Left hindlimb (tissue), 1 donor: ENCODE results near the gene SHISA3.
"Not testable (repeated sequence)": the region's sequence is repeated elsewhere in the genome, so short reads cannot be mapped to it uniquely, and the experiment has no call there.

Experiments
- DNase-seq: peaks from one replicate; pipeline ENCODE4 v3.0.0-alpha.2; 2018

The SHISA3 gene

GRCh38 chr4:42396752-42397634 lies at the start of gene SHISA3:
Gene SHISA3, plus strand, starts transcription at chr4:42397488. Its CDS starts 569 bp downstream, at chr4:42398057.
- peak; percentile 48 for DNase-seq

GRCh38 chr4:42348247-42348646 lies 49.0 kb upstream of the SHISA3 start:
- DNase-seq = no peak

GRCh38 chr4:42348692-42349091 lies 48.6 kb upstream of the SHISA3 start:
- no peak for DNase-seq

DNA sequence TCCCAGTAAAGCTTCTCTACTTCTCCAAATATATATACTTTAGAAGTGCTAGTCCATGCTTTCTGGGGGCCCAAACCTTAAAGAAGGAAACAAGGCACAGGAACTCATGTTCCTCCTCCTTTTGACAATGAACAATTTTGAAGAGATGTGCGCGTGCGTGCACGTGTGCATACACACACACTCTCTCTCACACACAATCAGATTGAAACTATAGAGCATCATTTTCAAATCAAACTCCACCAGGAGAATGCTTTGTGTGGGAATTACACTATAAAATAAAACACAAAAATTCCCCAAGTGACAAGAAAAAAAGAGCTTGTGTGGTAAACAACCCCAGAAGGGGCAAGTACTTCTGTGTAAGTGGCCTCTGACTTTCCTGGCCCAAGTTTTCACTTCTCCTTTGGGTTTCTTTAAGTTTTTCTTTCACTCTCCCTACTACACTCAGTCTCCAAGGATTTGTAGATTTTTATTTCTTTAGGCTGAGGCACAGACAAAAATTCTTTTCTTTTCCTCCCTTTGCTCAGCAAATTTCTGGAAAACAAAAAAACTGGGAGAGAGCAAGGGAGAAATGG lies 46.6 kb upstream of the SHISA3 start:
- DNase-seq = no peak

DNA sequence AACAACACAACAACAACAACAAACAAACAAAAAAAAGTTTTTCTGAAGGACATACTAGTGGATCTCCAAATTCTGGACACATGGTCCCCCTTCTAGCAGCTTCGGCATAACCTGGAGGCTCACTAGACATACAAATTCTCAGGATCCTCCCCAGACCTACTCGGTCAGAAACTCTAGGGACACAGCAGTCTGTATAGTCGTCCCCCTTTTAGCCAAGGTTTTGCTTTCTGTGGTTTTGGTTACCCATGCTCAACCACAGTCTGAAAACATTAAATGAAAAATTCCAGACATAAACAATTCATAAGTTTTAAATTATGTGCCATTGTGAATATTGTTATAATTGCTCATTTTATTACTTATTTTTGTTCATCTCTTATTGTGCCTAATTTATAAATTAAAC lies 45.2 kb upstream of the SHISA3 start:
- no peak for DNase-seq

- DNase-seq = no peak
These were observed 40.0 kb upstream of the SHISA3 start for GRCh38 chr4:42357325-42357724.

- DNase-seq = no peak
These were observed 37.6 kb upstream of the SHISA3 start for GRCh38 chr4:42359711-42360110.

GRCh38 chr4:42360256-42360669 lies 37.0 kb upstream of the SHISA3 start:
- DNase-seq = no peak

DNA sequence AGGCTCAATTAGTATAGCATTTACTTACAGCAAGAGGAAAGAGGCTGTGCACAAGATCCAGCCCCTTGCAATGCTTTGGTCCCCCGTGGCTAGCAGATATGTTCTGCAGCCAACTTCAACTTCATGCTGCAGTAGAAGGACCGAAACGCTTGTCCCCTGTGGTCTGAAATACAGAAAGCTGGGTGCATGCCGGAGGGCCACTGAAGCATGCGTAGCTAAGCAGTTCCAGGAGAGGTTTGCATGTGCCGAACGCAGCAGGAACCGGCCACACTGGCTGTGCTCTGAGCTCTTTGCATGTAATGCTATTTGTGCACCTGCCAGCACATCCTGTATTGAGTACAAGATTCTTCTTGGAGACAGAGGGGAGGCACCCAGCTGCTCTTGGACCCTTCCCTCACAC lies 35.8 kb upstream of the SHISA3 start:
- DNase-seq = no peak

- DNase-seq = no peak
These were observed 34.7 kb upstream of the SHISA3 start for GRCh38 chr4:42362591-42362990.

DNA sequence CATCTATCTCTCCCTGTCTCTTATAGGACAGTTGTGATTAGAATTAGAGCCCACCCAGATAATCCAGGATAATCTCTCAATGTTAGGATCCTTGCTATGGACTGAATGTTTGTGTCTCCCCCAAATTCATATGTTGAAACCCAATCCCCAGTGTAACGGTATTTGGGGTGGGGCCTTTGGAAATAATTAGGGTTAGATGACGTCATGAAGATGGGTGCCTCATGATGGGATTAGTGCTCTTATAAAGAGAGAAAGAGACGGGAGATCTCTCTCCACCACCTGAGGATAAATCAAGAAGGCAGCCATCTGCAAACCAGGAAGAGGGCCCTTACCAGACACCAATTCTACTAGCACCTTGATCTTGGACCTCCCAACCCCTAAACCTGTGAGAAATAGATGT lies 33.7 kb upstream of the SHISA3 start:
- no peak for DNase-seq

GRCh38 chr4:42364266-42365053 lies 32.8 kb upstream of the SHISA3 start:
- DNase-seq = no peak

- DNase-seq = no peak
These were observed 30.3 kb upstream of the SHISA3 start for GRCh38 chr4:42366959-42367358.

- no peak for DNase-seq
These were observed 27.8 kb upstream of the SHISA3 start for GRCh38 chr4:42369489-42369888.

DNA sequence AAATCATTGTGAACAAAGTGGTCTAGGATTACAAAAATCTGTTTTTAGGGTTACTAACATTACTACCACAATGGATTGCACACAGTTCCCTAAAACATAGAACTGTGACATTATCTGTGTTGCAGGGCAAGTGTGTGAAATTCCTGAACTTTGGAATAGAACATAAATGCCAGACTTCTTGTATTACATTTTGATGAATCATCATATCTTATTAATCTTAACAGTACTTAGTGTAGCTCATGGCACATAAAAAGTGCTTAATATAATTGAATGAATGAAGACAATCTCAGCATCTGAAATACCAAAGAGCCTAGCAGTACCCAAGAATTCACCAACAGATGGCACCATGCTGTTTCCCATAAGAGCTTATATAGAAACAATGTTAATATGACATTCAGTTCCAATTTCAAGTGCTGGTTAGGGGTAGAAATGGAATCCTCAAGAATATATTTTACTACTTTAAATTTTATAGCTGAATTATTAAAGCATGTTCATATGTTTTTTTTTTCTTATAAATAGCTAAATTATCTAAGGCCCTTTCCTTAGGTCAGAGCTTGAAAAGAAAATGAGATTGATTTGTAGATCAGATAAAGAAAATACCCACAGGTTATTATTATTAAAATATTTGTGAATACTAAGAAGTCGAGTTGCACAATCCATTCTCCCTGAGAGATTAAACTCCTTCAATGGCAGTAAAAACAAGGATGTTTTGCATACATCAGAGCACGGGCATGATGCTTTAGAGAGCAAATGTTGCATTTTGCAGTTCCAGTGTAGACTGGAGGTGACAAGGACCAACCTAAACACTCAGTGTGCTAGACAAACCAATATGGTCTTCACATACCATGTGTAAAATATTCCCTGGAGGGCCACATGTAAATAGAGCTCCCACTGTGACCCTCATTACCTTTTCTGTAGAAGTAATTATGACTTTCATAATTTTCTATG lies 25.7 kb upstream of the SHISA3 start:
- DNase-seq = no peak

GRCh38 chr4:42372303-42372702 lies 25.0 kb upstream of the SHISA3 start:
- DNase-seq = not testable (repeated sequence)

DNA sequence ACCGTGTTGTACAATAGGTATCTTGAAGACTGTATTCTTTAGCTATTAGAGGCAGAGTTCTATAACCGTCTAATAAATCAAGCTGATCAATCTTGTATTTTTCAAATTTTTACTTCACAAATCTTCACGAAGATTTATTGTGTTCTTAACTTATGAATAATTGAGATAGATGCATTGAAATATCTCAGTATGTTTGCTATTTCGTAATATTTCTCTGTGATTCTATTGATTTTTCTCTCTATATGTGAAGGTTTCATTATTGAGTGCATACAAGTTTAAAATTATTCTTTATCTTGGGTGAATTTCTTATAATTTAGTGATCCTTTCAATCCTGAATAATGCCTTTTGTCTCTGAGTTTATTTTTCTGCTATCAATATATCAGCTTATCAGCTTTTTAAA lies 19.8 kb upstream of the SHISA3 start:
- no peak for DNase-seq

GRCh38 chr4:42381666-42382065 lies 15.6 kb upstream of the SHISA3 start:
- DNase-seq = no peak

GRCh38 chr4:42385516-42385915 lies 11.8 kb upstream of the SHISA3 start:
- no peak for DNase-seq

DNA sequence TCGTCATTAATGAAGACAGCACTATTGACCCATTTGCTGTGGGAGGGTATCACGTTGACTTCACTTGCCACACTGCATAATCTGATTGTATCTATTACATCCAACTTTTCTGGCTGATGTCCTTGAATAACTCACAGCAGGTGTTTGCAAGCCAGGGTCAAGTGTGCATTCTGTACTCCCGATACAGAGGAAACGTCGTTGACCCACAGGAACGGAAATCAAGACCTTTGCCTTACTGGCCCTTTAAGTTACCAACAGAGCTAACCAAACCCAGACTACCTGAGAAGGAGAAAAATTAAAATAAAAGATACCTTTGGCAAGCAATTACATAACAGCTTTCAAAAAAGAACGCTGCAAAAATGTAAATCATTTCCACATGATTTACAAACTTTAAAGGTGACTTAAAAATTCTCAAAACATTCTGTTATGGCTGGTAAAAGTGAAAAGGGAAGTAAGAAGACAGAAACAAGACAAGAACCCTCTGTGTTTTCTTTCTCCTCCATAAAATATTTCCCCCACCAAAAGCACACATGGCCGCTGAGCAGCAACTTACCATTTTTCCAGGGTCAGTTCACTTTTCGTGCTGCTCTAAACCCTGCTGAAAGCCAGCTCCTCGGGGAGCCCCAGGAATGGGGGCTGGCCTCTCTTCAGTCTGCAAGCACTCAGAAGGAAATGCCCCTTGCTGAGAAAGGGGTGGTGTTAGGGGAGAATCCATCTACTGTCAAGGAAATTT lies 6.5 kb upstream of the SHISA3 start:
- DNase-seq = no peak

DNA sequence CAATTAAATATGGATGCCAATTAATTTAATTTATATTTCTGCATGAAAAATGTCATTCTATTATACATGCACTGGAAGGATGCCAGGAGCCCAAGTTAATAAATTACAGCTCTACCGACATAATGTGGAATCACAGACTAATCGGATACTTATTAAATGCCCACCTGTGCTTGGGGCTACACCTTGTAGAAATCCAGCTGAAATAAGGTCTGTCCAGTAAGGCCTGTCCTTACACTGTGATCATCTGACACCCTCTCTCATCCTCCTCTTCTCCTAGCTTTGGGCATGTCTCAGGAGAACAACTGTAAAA lies 6.0 kb upstream of the SHISA3 start:
- DNase-seq = no peak

GRCh38 chr4:42391981-42392380 lies 5.3 kb upstream of the SHISA3 start:
- no peak for DNase-seq
